WTC11 (cell line): ENCODE results near the gene LYVE1. TPM values are rescaled to one million over a fixed set of nuclear protein-coding genes. Genes with fewer than 3 reads are reported as not detected.

Experiments used
- ATAC-seq: fragments of 200-7000 bp; cut with Tn5 transposase; 2 replicates; pipeline ENCODE4 v1.10.0; 2021; ENCODE audit warnings: mild to moderate bottlenecking, moderate library complexity
- CTCF ChIA-PET: fragments of 300-600 bp; sonication (Branson Sonifier 250); formaldehyde crosslinking; loops from one replicate; lab custom pipeline; 2021; ENCODE audit warnings: antibody characterized with exemption; lab: Charles Lee
- POLR2A ChIA-PET: fragments of 350-600 bp; sonication (Branson Sonifier 250); formaldehyde crosslinking; loops from one replicate; lab custom pipeline; 2021; ENCODE audit warnings: antibody characterized with exemption; lab: Charles Lee
- DNase-seq: peaks from one replicate; pipeline ENCODE4 v3.0.0; 2021; ENCODE audit warnings: low spot score
- H3K27ac Mint-ChIP-seq: 2 replicates; pipeline ENCODE4 v1.8.0; 2021; ENCODE audit warnings: mixed read lengths
- H3K27me3 Mint-ChIP-seq: 2 replicates; pipeline ENCODE4 v1.8.0; 2021; ENCODE audit warnings: low read depth, mild to moderate bottlenecking, moderate library complexity, mixed read lengths
- H3K36me3 Mint-ChIP-seq: 2 replicates; pipeline ENCODE4 v1.8.0; 2021; ENCODE audit warnings: mixed read lengths
- H3K4me1 Mint-ChIP-seq: 2 replicates; pipeline ENCODE4 v1.8.0; 2022; ENCODE audit warnings: mixed read lengths
- H3K4me3 Mint-ChIP-seq: 2 replicates; pipeline ENCODE4 v1.8.0; 2021; ENCODE audit warnings: mild to moderate bottlenecking, moderate library complexity, mixed read lengths
- H3K9me3 Mint-ChIP-seq: 2 replicates; pipeline ENCODE4 v1.8.0; 2021; ENCODE audit warnings: mixed read lengths
- ATF3 ChIP-seq: sonication (generic); formaldehyde crosslinking; conservative IDR thresholded peaks from 2 replicates; pipeline ENCODE4 v1.8.1; 2022; ENCODE audit warnings: mild to moderate bottlenecking, missing genetic modification reagents
- CBFB ChIP-seq: sonication (generic); formaldehyde crosslinking; IDR thresholded peaks from 2 replicates; pipeline ENCODE4 v1.8.1; 2022; ENCODE audit warnings: mild to moderate bottlenecking, low read depth, missing genetic modification reagents
- CREB1 ChIP-seq: sonication (generic); formaldehyde crosslinking; IDR thresholded peaks from 2 replicates; pipeline ENCODE4 v1.8.0; 2023; ENCODE audit warnings: mild to moderate bottlenecking, missing genetic modification reagents
- GABPB1 ChIP-seq: sonication (generic); formaldehyde crosslinking; IDR thresholded peaks from 2 replicates; pipeline ENCODE4 v1.8.1; 2023; ENCODE audit warnings: mild to moderate bottlenecking, missing genetic modification reagents
- MAX ChIP-seq: sonication (generic); formaldehyde crosslinking; IDR thresholded peaks from 2 replicates; pipeline ENCODE4 v1.8.0; 2022; ENCODE audit warnings: mild to moderate bottlenecking, missing genetic modification reagents
- MYBL2 ChIP-seq: sonication (generic); formaldehyde crosslinking; IDR thresholded peaks from 2 replicates; pipeline ENCODE4 v1.8.1; 2023; ENCODE audit warnings: mild to moderate bottlenecking, moderate library complexity, missing genetic modification reagents
- RORB ChIP-seq: fragments of 250-450 bp; sonication (Bioruptor Pico); IDR thresholded peaks from 2 replicates; pipeline ENCODE4 v1.9.0; 2021; ENCODE audit warnings: mild to moderate bottlenecking
- SP1 ChIP-seq: sonication (generic); formaldehyde crosslinking; conservative IDR thresholded peaks from 2 replicates; pipeline ENCODE4 v1.8.1; 2022; ENCODE audit warnings: missing genetic modification reagents
- TCF7 ChIP-seq: sonication (generic); formaldehyde crosslinking; IDR thresholded peaks from 2 replicates; pipeline ENCODE4 v1.8.0; 2022; ENCODE audit warnings: mild to moderate bottlenecking, low read depth, missing genetic modification reagents, moderate library complexity
- TEAD4 ChIP-seq: sonication (generic); formaldehyde crosslinking; IDR thresholded peaks from 2 replicates; pipeline ENCODE4 v1.8.0; 2022; ENCODE audit warnings: mild to moderate bottlenecking, missing genetic modification reagents
- ZBTB43 ChIP-seq: sonication (generic); formaldehyde crosslinking; IDR thresholded peaks from 2 replicates; pipeline ENCODE4 v1.8.1; 2023; ENCODE audit warnings: mild to moderate bottlenecking, missing genetic modification reagents
- ZMAT4 ChIP-seq: fragments of 250-450 bp; sonication (Bioruptor Pico); IDR thresholded peaks from 2 replicates; pipeline ENCODE4 v1.9.0; 2021; ENCODE audit warnings: mild to moderate bottlenecking
- ZNF121 ChIP-seq: sonication (generic); formaldehyde crosslinking; IDR thresholded peaks from 2 replicates; pipeline ENCODE4 v1.8.0; 2023; ENCODE audit warnings: missing genetic modification reagents
- ZNF281 ChIP-seq: sonication (generic); formaldehyde crosslinking; IDR thresholded peaks from 2 replicates; pipeline ENCODE4 v1.8.0; 2023; ENCODE audit warnings: mild to moderate bottlenecking, missing genetic modification reagents
- ZNF416 ChIP-seq: fragments of 250-450 bp; sonication (Bioruptor Pico); IDR thresholded peaks from 2 replicates; pipeline ENCODE4 v1.9.0; 2021; ENCODE audit warnings: mild to moderate bottlenecking, inconsistent platforms
- ZNF423 ChIP-seq: fragments of 250-450 bp; sonication (Bioruptor Pico); IDR thresholded peaks from 2 replicates; pipeline ENCODE4 v2.1.2; 2022; ENCODE audit warnings: mild to moderate bottlenecking, moderate library complexity
- total RNA-seq: library from RNA; stranded (reverse); gene quantifications from 3 replicates; pipeline ENCODE4 v1.2.3, GENCODE V29; 2021
- TF ChIP-seq, protein P1 (sequence below): sonication (generic); formaldehyde crosslinking; IDR thresholded peaks from 2 replicates; pipeline ENCODE4 v1.8.0; 2022; ENCODE audit warnings: mild to moderate bottlenecking, missing genetic modification reagents
- TF ChIP-seq, protein P2 (sequence below): sonication (generic); formaldehyde crosslinking; IDR thresholded peaks from 2 replicates; pipeline ENCODE4 v1.8.1; 2023; ENCODE audit warnings: mild to moderate bottlenecking, missing genetic modification reagents

LYVE1 gene
- total RNA-seq, 1 experiment from 2014 or later, result 0.24 TPM

- ChIA-PET CTCF (interaction anchor here (1.4 to 1.5 kb wide), 2 partner anchors 9 to 22 kb away, joined by 3 read pairs; no protein-coding TSS in a partner anchor), POLR2A (no interaction called here)
- TF ChIP-seq CBFB (CRISPR knock-in tag) (no peak), ATF3 (CRISPR knock-in tag) (no peak), ZNF121 (CRISPR knock-in tag) (no peak), ZMAT4 (CRISPR knock-in tag) (no peak), MAX (CRISPR knock-in tag) (no peak), TCF7 (CRISPR knock-in tag) (no peak), RORB (CRISPR knock-in tag) (no peak)
- TF ChIP-seq, protein P1, sequence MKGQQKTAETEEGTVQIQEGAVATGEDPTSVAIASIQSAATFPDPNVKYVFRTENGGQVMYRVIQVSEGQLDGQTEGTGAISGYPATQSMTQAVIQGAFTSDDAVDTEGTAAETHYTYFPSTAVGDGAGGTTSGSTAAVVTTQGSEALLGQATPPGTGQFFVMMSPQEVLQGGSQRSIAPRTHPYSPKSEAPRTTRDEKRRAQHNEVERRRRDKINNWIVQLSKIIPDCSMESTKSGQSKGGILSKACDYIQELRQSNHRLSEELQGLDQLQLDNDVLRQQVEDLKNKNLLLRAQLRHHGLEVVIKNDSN (CRISPR knock-in tag), result no peak
- peaks cover 19% of the 10 kb centered on the region for H3K4me1 Mint-ChIP-seq
- no peaks in the 10 kb centered on the region for H3K36me3 Mint-ChIP-seq
- H3K9me3 Mint-ChIP-seq, result no peaks in the 10 kb centered on the region
- ATAC-seq (no peak), DNase-seq (no peak)
- H3K27me3 Mint-ChIP-seq, result no peaks in the 10 kb centered on the region
- H3K27ac Mint-ChIP-seq, result no peak overlapping the region
- H3K4me3 Mint-ChIP-seq, result no peak overlapping the region
These were observed 33.9 kb upstream of the LYVE1 start for GRCh38 chr11:10602366-10602765.

DNA sequence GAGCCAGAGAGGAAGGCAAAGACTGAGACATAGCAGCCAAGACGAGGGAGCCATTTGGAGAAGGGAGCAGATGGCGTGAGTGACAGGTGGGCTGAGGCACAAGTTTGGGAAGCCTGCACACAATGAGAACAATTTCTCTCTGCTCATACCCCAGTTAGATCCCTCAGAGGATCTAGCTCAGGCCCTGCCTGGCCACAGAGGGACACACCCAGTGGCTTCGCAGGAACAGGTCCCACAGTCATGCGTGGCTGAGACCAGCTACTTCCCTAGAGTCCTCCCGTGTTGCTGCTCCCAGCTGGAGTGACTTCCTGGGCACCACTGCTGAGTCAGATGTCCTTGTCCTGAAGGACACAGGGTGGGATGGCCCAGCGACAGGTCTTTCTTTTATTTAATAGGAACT lies 33.4 kb upstream of the LYVE1 start:
- peaks cover 17% of the 10 kb centered on the region for H3K4me1 Mint-ChIP-seq
- no peak for ATAC-seq

More for the DNA sequence above, 33.4 kb upstream of the LYVE1 start:
- Mint-ChIP-seq H3K27me3 (no peaks in the 10 kb centered on the region), H3K27ac (no peak overlapping the region), H3K9me3 (no peaks in the 10 kb centered on the region), H3K4me3 (no peak overlapping the region), H3K36me3 (no peaks in the 10 kb centered on the region)
- no peak for TF ChIP-seq ZNF423 (CRISPR knock-in tag)
- no peak for TF ChIP-seq TEAD4
- TF ChIP-seq CREB1 (CRISPR knock-in tag), result no peak
- TF ChIP-seq ZNF416 (CRISPR knock-in tag), result no peak
- TF ChIP-seq ZBTB43 (CRISPR knock-in tag), result no peak
- TF ChIP-seq MYBL2, result no peak
- TF ChIP-seq, protein P2, sequence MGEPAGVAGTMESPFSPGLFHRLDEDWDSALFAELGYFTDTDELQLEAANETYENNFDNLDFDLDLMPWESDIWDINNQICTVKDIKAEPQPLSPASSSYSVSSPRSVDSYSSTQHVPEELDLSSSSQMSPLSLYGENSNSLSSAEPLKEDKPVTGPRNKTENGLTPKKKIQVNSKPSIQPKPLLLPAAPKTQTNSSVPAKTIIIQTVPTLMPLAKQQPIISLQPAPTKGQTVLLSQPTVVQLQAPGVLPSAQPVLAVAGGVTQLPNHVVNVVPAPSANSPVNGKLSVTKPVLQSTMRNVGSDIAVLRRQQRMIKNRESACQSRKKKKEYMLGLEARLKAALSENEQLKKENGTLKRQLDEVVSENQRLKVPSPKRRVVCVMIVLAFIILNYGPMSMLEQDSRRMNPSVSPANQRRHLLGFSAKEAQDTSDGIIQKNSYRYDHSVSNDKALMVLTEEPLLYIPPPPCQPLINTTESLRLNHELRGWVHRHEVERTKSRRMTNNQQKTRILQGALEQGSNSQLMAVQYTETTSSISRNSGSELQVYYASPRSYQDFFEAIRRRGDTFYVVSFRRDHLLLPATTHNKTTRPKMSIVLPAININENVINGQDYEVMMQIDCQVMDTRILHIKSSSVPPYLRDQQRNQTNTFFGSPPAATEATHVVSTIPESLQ (CRISPR knock-in tag), result no peak
- TF ChIP-seq GABPB1 (CRISPR knock-in tag), result no peak
- no peak for TF ChIP-seq ZNF281 (CRISPR knock-in tag)
- no peak for TF ChIP-seq SP1 (CRISPR knock-in tag)
- ChIA-PET POLR2A (no interaction called here), CTCF (interaction anchor here (1.5 kb wide), 1 partner anchor 23 kb away, joined by 3 read pairs; no protein-coding TSS in a partner anchor)
- DNase-seq, result no peak
